ENCODE data around the gene CIC. TPM values are rescaled to one million over a fixed set of nuclear protein-coding genes. Genes with fewer than 3 reads are reported as not detected.
A peak's percentile ranks its signal among the peaks of the same experiment; 100 is the strongest.

Gene CIC
- polyA plus RNA-seq, 1 donor (not counting 4 experiments of a cell fraction or from before 2014, with no cell fraction given): 3.1 TPM

- FAIRE-seq: no peak
- dilution Hi-C loops (cut with MboI; ENCODE audit: extremely low pct_ligation_motif_present, low sequenced_read_pairs): no loop called here
- TF ChIP-seq EZH2 (IDR thresholded peaks at IDR 0.05; ENCODE audit: low read length) (no peak), CTCF (optimal IDR thresholded peaks at IDR 0.05 in 1 of 3, IDR thresholded peaks at IDR 0.05 in 1 of 3, conservative IDR thresholded peaks at IDR 0.05 in 1 of 3; ENCODE audit: extremely low read depth in 1 of 3, insufficient read depth in 2 of 3, low read length in 3 of 3) (peak; percentile 2 to 20 (median 11))
- H3K9me3 ChIP-seq (ENCODE audit: control insufficient read depth, low read depth, low read length): no peaks in the 10 kb centered on the region
- peaks cover 17% of the 10 kb centered on the region for H3K79me2 ChIP-seq (ENCODE audit: control insufficient read depth, insufficient read depth, low read length)
- H4K20me1 ChIP-seq (ENCODE audit: control insufficient read depth, extremely low read depth, insufficient read depth, low read length): no peaks in the 10 kb centered on the region
- H3K36me3 ChIP-seq (ENCODE audit: control insufficient read depth in 2 of 2, extremely low read depth in 1 of 2, insufficient read depth in 2 of 2, low read length in 2 of 2): no peaks in the 10 kb centered on the region
- peak overlapping the region; percentile 80 to 97 (median 89) for H3K4me3 ChIP-seq (ENCODE audit: control insufficient read depth in 2 of 3, extremely low read depth in 1 of 3, insufficient read depth in 2 of 3, low read depth in 1 of 3, low read length in 3 of 3)
- peaks cover 22% of the 10 kb centered on the region for H3K27me3 ChIP-seq (ENCODE audit: control insufficient read depth, extremely low read depth, insufficient read depth, low read length)
- DNase-seq (ENCODE audit: low read depth, low spot score): no peak
- H2AFZ ChIP-seq (ENCODE audit: control insufficient read depth, low read length): peak overlapping the region; percentile 93
- peak overlapping the region; percentile 79 for H3K9ac ChIP-seq (ENCODE audit: control insufficient read depth, extremely low read depth, insufficient read depth, low read length)
- peak overlapping the region; percentile 56 for H3K27ac ChIP-seq (ENCODE audit: control insufficient read depth, insufficient read depth, low read length)
- H3K9me1 ChIP-seq (ENCODE audit: control insufficient read depth, extremely low read depth, insufficient read depth, low read length): no peaks in the 10 kb centered on the region
- H3K4me1 ChIP-seq (ENCODE audit: control insufficient read depth, extremely low read depth, insufficient read depth, low read length): peaks cover 14% of the 10 kb centered on the region
- peak overlapping the region; percentile 90 for H3K4me2 ChIP-seq (ENCODE audit: control insufficient read depth, extremely low read depth, insufficient read depth, low read depth, low read length)
Observed at GRCh38 chr19:42325896-42326771, 57.1 kb downstream of the CIC start.

GRCh38 chr19:42326969-42327368 lies 57.9 kb downstream of the CIC start:
- Histone ChIP-seq H3K36me3 (ENCODE audit: control insufficient read depth in 2 of 2, extremely low read depth in 1 of 2, insufficient read depth in 2 of 2, low read length in 2 of 2) (no peaks in the 10 kb centered on the region), H3K27me3 (ENCODE audit: control insufficient read depth, extremely low read depth, insufficient read depth, low read length) (peaks cover 19% of the 10 kb centered on the region), H3K9me3 (ENCODE audit: control insufficient read depth, low read depth, low read length) (no peaks in the 10 kb centered on the region), H3K4me2 (ENCODE audit: control insufficient read depth, extremely low read depth, insufficient read depth, low read depth, low read length) (peak overlapping the region; percentile 90), H3K79me2 (ENCODE audit: control insufficient read depth, insufficient read depth, low read length) (peaks cover 17% of the 10 kb centered on the region), H3K27ac (ENCODE audit: control insufficient read depth, insufficient read depth, low read length) (no peak overlapping the region), H4K20me1 (ENCODE audit: control insufficient read depth, extremely low read depth, insufficient read depth, low read length) (no peaks in the 10 kb centered on the region), H2AFZ (ENCODE audit: control insufficient read depth, low read length) (no peak overlapping the region), H3K4me1 (ENCODE audit: control insufficient read depth, extremely low read depth, insufficient read depth, low read length) (peaks cover 14% of the 10 kb centered on the region), H3K9ac (ENCODE audit: control insufficient read depth, extremely low read depth, insufficient read depth, low read length) (no peak overlapping the region), H3K4me3 (ENCODE audit: control insufficient read depth in 2 of 3, extremely low read depth in 1 of 3, insufficient read depth in 2 of 3, low read depth in 1 of 3, low read length in 3 of 3) (no peak overlapping the region), H3K9me1 (ENCODE audit: control insufficient read depth, extremely low read depth, insufficient read depth, low read length) (no peaks in the 10 kb centered on the region)
- DNase-seq (ENCODE audit: low read depth, low spot score) (no peak), FAIRE-seq (peak; percentile 34)
- TF ChIP-seq CTCF (optimal IDR thresholded peaks at IDR 0.05 in 1 of 3, IDR thresholded peaks at IDR 0.05 in 1 of 3, conservative IDR thresholded peaks at IDR 0.05 in 1 of 3; ENCODE audit: extremely low read depth in 1 of 3, insufficient read depth in 2 of 3, low read length in 3 of 3) (no peak), EZH2 (IDR thresholded peaks at IDR 0.05; ENCODE audit: low read length) (no peak)
- dilution Hi-C loops (cut with MboI; ENCODE audit: extremely low pct_ligation_motif_present, low sequenced_read_pairs): no loop called here
